HUES64 (cell line): ENCODE data around the gene PSENEN.

Source experiments
- H3K27ac ChIP-seq: 2 replicates; pipeline ENCODE4 v1.7.0; 2013; ENCODE audit warnings: low read depth, low read length, inconsistent platforms
- H3K27me3 ChIP-seq: 2 replicates; pipeline ENCODE4 v1.6.1; 2013; ENCODE audit warnings: mild to moderate bottlenecking, low read length; ENCODE audit not compliant: insufficient read depth
- H3K36me3 ChIP-seq: 2 replicates; pipeline ENCODE4 v1.6.1; 2013; ENCODE audit warnings: mild to moderate bottlenecking, low read length; ENCODE audit not compliant: insufficient read depth
- H3K4me1 ChIP-seq: 2 replicates; pipeline ENCODE4 v1.6.1; 2013; ENCODE audit warnings: mild to moderate bottlenecking, low read length, moderate library complexity; ENCODE audit not compliant: insufficient read depth
- H3K4me3 ChIP-seq: 2 replicates; pipeline ENCODE4 v1.5.1; 2013; ENCODE audit warnings: mild to moderate bottlenecking, low read length, moderate library complexity
- H3K9ac ChIP-seq: 2 replicates; pipeline ENCODE4 v1.6.1; 2013; ENCODE audit warnings: mild to moderate bottlenecking, low read depth, low read length
- H3K9me3 ChIP-seq: 2 replicates; pipeline ENCODE4 v1.6.1; 2013; ENCODE audit warnings: low read depth, low read length; ENCODE audit not compliant: insufficient read depth
- WGBS: fragments of 150-250, 120-280 bp; methylation state at CpG from one replicate; pipeline ENCODE4 v1.1.7; 2013; ENCODE audit warnings: missing lambda C conversion rate; 5-methylcytosine and 5-hydroxymethylcytosine counted together

The PSENEN gene

GRCh38 chr19:35738021-35738886, 7.2 kb upstream of the PSENEN start:
- WGBS: 96% methylated on average over 36 of the region's 37 CpGs
- no peak overlapping the region for H3K9ac ChIP-seq
- H3K36me3 ChIP-seq: peaks cover 59% of the 10 kb centered on the region
- no peak overlapping the region for H3K4me3 ChIP-seq
- H3K9me3 ChIP-seq: no peaks in the 10 kb centered on the region
- no peaks in the 10 kb centered on the region for H3K27me3 ChIP-seq
- no peaks in the 10 kb centered on the region for H3K4me1 ChIP-seq
- no peak overlapping the region for H3K27ac ChIP-seq

GRCh38 chr19:35738887-35739229, 6.6 kb upstream of the PSENEN start:
- H3K27ac ChIP-seq: no peak overlapping the region
- H3K4me1 ChIP-seq: no peaks in the 10 kb centered on the region
- no peak overlapping the region for H3K9ac ChIP-seq
- H3K9me3 ChIP-seq: no peaks in the 10 kb centered on the region
- no peaks in the 10 kb centered on the region for H3K27me3 ChIP-seq
- 98% methylated on average over 2 of the region's 2 CpGs for WGBS
- H3K36me3 ChIP-seq: peaks cover 53% of the 10 kb centered on the region
- no peak overlapping the region for H3K4me3 ChIP-seq

DNA sequence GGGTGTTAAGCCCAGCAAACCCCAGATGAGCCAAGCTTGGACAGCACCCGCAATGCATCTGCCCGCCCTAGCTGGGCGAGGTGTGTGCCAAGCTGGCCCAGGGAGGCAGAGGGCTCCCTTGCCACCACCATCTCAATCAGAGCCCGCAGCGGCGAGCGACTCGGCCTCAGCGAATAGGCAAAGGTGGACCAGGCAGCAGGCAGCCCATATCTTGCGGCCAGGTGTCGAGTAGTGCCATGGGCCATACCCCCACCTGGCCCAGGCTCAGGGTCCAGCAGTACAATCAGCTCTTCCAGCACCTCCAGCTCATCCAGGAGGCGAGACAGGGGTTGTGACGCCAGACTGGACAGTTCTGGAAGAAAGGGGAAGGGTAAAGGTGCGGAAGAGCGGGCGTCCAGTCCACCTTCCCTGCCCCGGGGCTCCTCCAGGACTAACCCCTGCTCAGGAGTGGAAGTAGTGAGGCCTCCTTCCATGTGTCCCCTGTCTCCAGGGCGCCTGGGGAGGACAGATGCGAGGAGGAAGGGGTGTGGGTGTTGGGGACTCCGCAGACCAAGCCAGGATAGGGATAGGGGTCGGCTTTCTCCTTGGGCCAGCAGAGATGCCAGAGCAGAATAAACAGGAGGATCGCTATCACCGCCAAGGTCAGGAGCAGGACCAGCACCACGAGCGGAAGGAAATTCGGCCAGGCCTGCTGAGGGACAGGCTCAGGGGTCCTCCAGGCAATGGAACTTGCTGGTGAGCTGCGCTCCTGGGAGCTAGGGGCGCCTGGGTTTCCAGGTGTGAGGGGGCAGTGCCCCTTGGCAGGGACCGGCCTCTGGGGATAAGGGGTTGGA, 6.0 kb upstream of the PSENEN start:
- peak overlapping the region; percentile 79; the same call in 1 of the 2 replicates for H3K9ac ChIP-seq
- H3K4me1 ChIP-seq: no peaks in the 10 kb centered on the region
- peak overlapping the region; percentile 86 for H3K4me3 ChIP-seq

GRCh38 chr19:35740108-35740422, 5.4 kb upstream of the PSENEN start:
- Histone ChIP-seq H3K9ac (peak overlapping the region; percentile 79), H3K9me3 (no peaks in the 10 kb centered on the region), H3K4me1 (no peaks in the 10 kb centered on the region), H3K27ac (peak overlapping the region; percentile 57; the same call in 1 of the 2 replicates), H3K27me3 (no peaks in the 10 kb centered on the region), H3K4me3 (peak overlapping the region; percentile 86), H3K36me3 (peaks cover 42% of the 10 kb centered on the region)
- 7% methylated on average over 16 of the region's 16 CpGs for WGBS

More for the DNA sequence above, 6.0 kb upstream of the PSENEN start:
- Histone ChIP-seq H3K36me3 (peaks cover 47% of the 10 kb centered on the region), H3K27me3 (no peaks in the 10 kb centered on the region), H3K27ac (no peak overlapping the region), H3K9me3 (no peaks in the 10 kb centered on the region)
- WGBS: 84% methylated on average over 29 of the region's 29 CpGs

- no peaks in the 10 kb centered on the region for H3K27me3 ChIP-seq
- no peaks in the 10 kb centered on the region for H3K9me3 ChIP-seq
- no peaks in the 10 kb centered on the region for H3K4me1 ChIP-seq
- peak overlapping the region; percentile 91 for H3K27ac ChIP-seq
- under 1% methylated on average over 63 of the region's 63 CpGs for WGBS
- H3K9ac ChIP-seq: peak overlapping the region; percentile 79
- peaks cover 37% of the 10 kb centered on the region for H3K36me3 ChIP-seq
- peak overlapping the region; percentile 86 for H3K4me3 ChIP-seq
These were observed 4.8 kb upstream of the PSENEN start for GRCh38 chr19:35740423-35741202.

DNA sequence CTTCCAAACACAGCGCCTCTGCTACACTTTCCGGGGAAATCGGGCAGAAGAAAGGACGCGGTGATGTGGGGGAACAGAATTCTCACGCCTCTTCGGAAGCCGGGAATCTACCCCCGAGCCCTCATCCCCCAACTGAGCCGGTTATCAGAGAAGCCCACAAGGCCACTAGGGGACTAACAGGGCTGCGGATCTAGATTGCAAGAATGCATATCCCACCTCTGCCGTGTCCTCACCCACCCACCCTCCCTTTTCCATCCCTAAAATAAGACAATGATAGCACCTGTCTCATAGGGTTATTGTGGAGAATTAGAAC, 4.3 kb upstream of the PSENEN start:
- peaks cover 33% of the 10 kb centered on the region for H3K36me3 ChIP-seq
- peak overlapping the region; percentile 91; the same call in 1 of the 2 replicates for H3K27ac ChIP-seq
- no peaks in the 10 kb centered on the region for H3K4me1 ChIP-seq

DNA sequence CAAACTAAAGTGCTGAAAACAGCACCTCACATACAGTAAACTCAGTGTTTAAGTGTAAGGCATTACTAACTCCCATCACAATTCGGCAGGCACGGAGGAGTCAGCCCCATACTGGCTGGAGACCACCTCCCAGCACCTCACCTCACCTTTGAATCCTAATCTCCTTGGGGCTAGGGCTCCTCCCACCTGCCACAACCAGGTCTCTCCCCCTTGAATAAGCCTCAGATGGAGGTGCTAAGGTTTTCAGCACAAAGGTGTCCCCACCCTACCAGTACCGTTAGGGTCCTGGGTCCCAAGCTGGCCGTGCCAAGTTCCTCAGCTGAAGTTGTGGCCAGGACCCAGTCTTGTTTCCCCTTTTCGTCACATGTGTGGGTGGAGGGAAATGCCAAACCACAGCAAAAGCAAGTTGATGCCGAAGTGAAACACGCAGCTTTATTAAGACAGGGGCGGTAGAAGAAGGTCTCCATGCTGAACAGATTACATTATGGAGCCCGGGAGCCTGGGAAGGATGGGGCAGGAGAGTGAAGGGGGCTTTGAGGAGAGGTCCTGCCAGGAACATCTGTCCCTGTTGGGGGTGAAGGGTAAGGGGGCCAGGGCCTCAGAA, 3.2 kb upstream of the PSENEN start, which contains the start of gene IGFLR1:
IGFLR1 (minus strand) TSS at position 332 of the 604 bp plus-strand sequence. CDS start 1,272 bp downstream, outside the sequence.
- H3K9ac ChIP-seq: no peak within 1 kb of the TSS
- H3K27me3 ChIP-seq: no peaks in the 10 kb centered on the region
- H3K27ac ChIP-seq: no peak within 1 kb of the TSS
- peaks cover 27% of the 10 kb centered on the region for H3K36me3 ChIP-seq
- WGBS: 92% methylated on average over 9 of the region's 9 CpGs
- no peaks in the 10 kb centered on the region; the same call in 1 of the 2 replicates for H3K4me1 ChIP-seq
- H3K4me3 ChIP-seq: peak within 1 kb of the TSS; percentile 86
- H3K9me3 ChIP-seq: no peaks in the 10 kb centered on the region

More for the DNA sequence above, 4.3 kb upstream of the PSENEN start:
- Histone ChIP-seq H3K27me3 (no peaks in the 10 kb centered on the region), H3K4me3 (peak overlapping the region; percentile 86), H3K9ac (peak overlapping the region; percentile 65), H3K9me3 (no peaks in the 10 kb centered on the region)
- 2% methylated on average over 12 of the region's 12 CpGs for WGBS

DNA sequence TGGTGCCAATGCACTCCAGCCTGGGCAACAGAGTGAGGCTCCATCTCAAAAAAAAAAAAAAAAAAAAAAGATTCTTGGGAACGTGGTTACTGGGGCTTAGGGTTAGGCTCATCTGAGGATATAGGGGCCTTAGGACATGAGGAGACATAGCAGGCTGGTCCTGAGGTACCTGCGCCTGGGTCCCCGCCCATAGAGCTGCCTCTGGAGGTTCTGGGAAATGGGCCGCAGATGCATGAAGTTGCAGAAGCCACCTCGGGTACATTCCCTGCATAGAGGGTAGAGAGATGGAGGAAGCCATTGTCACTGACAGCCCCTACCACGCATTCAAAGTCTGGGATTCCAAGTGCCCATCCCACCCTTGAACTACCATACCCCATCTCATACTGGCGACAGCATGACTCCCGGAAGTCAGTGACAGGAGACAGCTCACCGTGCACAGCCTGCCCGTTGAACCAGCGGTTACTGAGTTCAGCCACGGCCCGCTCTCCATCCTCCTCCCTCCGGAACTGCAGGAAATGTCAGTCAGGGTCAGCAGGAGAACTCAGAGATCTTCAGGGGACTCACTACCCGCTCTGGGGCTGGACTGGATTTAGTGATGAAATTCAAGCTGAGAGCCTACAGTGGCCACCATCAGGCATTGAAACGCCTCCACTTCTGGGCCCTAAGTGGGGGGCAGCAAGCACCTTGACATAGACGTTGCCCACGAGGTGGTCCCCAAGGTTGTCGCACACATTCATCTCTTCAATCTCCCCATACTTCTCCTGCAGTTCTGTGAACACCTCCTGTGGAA, 1.6 kb upstream of the PSENEN start:
- Histone ChIP-seq H3K4me3 (peak overlapping the region; percentile 72), H3K4me1 (no peaks in the 10 kb centered on the region; the same call in 1 of the 2 replicates), H3K9me3 (no peaks in the 10 kb centered on the region), H3K36me3 (peaks cover 13% of the 10 kb centered on the region), H3K27ac (no peak overlapping the region), H3K27me3 (no peaks in the 10 kb centered on the region), H3K9ac (no peak overlapping the region)
- WGBS: 92% methylated on average over 19 of the region's 19 CpGs

DNA sequence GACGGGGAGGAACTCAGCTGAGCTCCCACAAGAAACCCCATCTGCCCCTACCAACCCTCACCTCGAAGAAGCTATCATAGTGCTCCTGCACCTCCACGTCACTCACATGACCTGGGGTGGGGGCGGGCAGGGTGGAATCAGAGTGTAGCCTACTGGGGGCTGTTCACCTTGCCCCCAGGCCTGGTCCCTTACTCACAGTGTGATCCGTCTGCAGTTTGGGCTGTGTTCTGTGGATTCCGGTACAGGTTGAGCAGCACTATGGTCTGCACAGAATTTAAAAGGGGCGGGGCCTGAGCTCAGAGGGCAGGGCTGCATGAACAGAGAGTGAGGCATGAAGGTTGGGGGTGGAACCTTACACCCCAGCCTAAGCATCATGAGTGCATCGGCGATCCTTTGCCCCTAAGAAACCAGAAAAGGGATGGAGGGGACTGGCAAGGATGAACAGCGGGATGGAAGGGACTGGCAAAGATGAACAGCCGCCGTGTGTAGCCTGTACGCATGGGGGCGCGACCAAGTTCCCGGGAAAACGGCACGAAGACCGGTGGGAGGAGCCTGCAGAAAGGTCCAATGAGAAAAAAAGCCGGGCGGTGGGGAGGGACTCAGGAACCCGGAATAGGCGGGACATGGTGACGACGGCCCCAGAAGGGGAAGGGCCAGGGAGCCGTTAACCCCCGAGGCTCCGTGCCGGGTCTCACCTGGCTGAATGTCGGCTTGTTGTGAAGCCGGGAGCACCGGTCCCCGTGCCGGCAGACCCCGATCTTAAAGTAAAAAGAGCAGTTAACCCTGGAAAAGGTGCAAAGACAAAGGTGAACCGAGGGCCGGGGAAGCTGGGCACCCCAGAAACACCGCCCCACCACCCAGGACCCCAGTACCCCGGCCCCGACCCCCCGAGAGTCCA, 772 bp upstream of the PSENEN start:
- H3K36me3 ChIP-seq: peaks cover 9% of the 10 kb centered on the region
- no peaks in the 10 kb centered on the region for H3K27me3 ChIP-seq
- H3K9me3 ChIP-seq: no peaks in the 10 kb centered on the region
- H3K4me1 ChIP-seq: no peaks in the 10 kb centered on the region; the same call in 1 of the 2 replicates
- peak overlapping the region; percentile 78 for H3K9ac ChIP-seq
- H3K27ac ChIP-seq: peak overlapping the region; percentile 98
- peak overlapping the region; percentile 72 for H3K4me3 ChIP-seq
- 8% methylated on average over 41 of the region's 41 CpGs for WGBS
